Measurements from ENCODE around the gene LSAMP. TPM values are rescaled to one million over a fixed set of nuclear protein-coding genes. Genes with fewer than 3 reads are reported as not detected.

LSAMP gene
- polyA plus RNA-seq, 2 of the 4 experiments (the other 2 are of a cell fraction), result 0.12 to 0.53 TPM

- DNase-seq (ENCODE audit: low read depth in 1 of 2, low spot score in 1 of 2), result no peak
- FAIRE-seq, result no peak
- no peak overlapping the region for H3K4me2 ChIP-seq
- no peaks in the 10 kb centered on the region for H3K4me1 ChIP-seq
- H3K4me3 ChIP-seq, result no peak overlapping the region
- WGBS (ENCODE audit: missing lambda C conversion rate), result 0% methylated on average over 2 of the region's 2 CpGs
- TF ChIP-seq HEYL (CRISPR knock-in tag; IDR thresholded peaks at IDR 0.05) (no peak), ZFP36 (IDR thresholded peaks at IDR 0.05; ENCODE audit: borderline replicate concordance, partially characterized antibody) (no peak), BHLHE40 (IDR thresholded peaks at IDR 0.05; ENCODE audit: low read depth, low read length) (no peak), KDM1A (IDR thresholded peaks at IDR 0.05; ENCODE audit: low read depth) (no peak), JUN (IDR thresholded peaks at IDR 0.05) (no peak), POLR2AphosphoS2 (conservative IDR thresholded peaks at IDR 0.05; ENCODE audit: low read length) (no peak), CTCF (IDR thresholded peaks at IDR 0.05) (no peak), TFCP2L1 (CRISPR knock-in tag; IDR thresholded peaks at IDR 0.05) (no peak), CEBPB (IDR thresholded peaks at IDR 0.05) (no peak)
- no peak overlapping the region for H3K27ac ChIP-seq
- no peaks in the 10 kb centered on the region for H3K9me3 ChIP-seq
- ChIA-PET POLR2A (no interaction called here), CTCF (no interaction called here)
- no peak for ATAC-seq
Observed at GRCh38 chr3:116386168-116386567, 59.1 kb downstream of the LSAMP start.

- Histone ChIP-seq H3K4me1 (no peaks in the 10 kb centered on the region), H3K4me3 (no peak overlapping the region), H3K27ac (no peak overlapping the region), H3K9me3 (no peaks in the 10 kb centered on the region), H3K4me2 (no peak overlapping the region)
- FAIRE-seq (no peak), ATAC-seq (no peak), DNase-seq (ENCODE audit: low read depth in 1 of 2, low spot score in 1 of 2) (no peak)
- ChIA-PET POLR2A (no interaction called here), CTCF (no interaction called here)
- no peak for TF ChIP-seq HDAC2 (IDR thresholded peaks at IDR 0.05)
- no peak for TF ChIP-seq RNF2 (IDR thresholded peaks at IDR 0.05; ENCODE audit: borderline replicate concordance, low read depth)
- no peak for TF ChIP-seq CHD4 (IDR thresholded peaks at IDR 0.05; ENCODE audit: borderline replicate concordance)
- no peak for TF ChIP-seq FOSL2 (IDR thresholded peaks at IDR 0.05)
- TF ChIP-seq FOSL2 (CRISPR knock-in tag; IDR thresholded peaks at IDR 0.05), result no peak
- TF ChIP-seq FOSB (CRISPR knock-in tag; IDR thresholded peaks at IDR 0.05), result no peak
- TF ChIP-seq MAX (IDR thresholded peaks at IDR 0.05), result no peak
- TF ChIP-seq TFCP2L1 (CRISPR knock-in tag; IDR thresholded peaks at IDR 0.05), result no peak
- no peak for TF ChIP-seq BCL3 (IDR thresholded peaks at IDR 0.05)
- TF ChIP-seq MYC (IDR thresholded peaks at IDR 0.05; ENCODE audit: borderline replicate concordance, low read length), result no peak
- no peak for TF ChIP-seq PHF8 (IDR thresholded peaks at IDR 0.05; ENCODE audit: borderline replicate concordance, low read depth)
- TF ChIP-seq E2F6 (IDR thresholded peaks at IDR 0.05; ENCODE audit: borderline replicate concordance, low read depth), result no peak
- no peak for TF ChIP-seq RFX5 (IDR thresholded peaks at IDR 0.05)
- no peak for TF ChIP-seq EHF (CRISPR knock-in tag; IDR thresholded peaks at IDR 0.05)
- TF ChIP-seq KDM1A (IDR thresholded peaks at IDR 0.05; ENCODE audit: low read depth), result no peak
- no peak for TF ChIP-seq ZFP36 (IDR thresholded peaks at IDR 0.05; ENCODE audit: borderline replicate concordance, partially characterized antibody)
- no peak for TF ChIP-seq CBX8 (IDR thresholded peaks at IDR 0.05)
- no peak for TF ChIP-seq HOXB5 (CRISPR knock-in tag; IDR thresholded peaks at IDR 0.05)
- TF ChIP-seq CHD2 (IDR thresholded peaks at IDR 0.05; ENCODE audit: low read length, partially characterized antibody), result no peak
- 4% methylated on average over 2 of the region's 2 CpGs for WGBS (ENCODE audit: missing lambda C conversion rate)
Observed at GRCh38 chr3:116384717-116385116, 60.6 kb downstream of the LSAMP start.
